Amniotic stem cell (primary cell): ENCODE data around the gene UBE2E3.
"Not testable (repeated sequence)": the region's sequence is repeated elsewhere in the genome, so short reads cannot be mapped to it uniquely, and the experiment has no call there.

Experiments used
- DNase-seq: peaks from one replicate; lab custom pipeline; 2025; lab: John Stamatoyannopoulos, UW

The UBE2E3 gene

DNA sequence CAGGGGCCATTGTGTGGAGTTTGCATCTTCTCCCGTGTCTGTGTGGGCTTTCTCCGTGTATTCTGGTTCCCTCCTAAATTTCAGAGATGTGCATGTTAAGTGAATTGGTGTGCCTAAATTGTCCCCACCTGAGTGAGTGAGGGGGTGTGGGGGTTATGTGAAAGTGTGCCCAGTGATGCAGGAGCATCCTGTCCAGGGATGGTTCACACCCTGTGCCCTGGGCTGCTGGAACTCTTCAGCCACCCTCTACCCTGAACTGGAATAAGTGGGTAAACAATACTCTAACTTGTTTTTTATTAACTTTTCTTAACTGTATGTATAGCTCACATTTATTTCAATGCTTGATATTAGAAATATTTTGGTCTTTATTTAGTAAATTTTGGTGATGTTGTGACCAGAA lies 56.0 kb downstream of the UBE2E3 start:
- no peak for DNase-seq

DNA sequence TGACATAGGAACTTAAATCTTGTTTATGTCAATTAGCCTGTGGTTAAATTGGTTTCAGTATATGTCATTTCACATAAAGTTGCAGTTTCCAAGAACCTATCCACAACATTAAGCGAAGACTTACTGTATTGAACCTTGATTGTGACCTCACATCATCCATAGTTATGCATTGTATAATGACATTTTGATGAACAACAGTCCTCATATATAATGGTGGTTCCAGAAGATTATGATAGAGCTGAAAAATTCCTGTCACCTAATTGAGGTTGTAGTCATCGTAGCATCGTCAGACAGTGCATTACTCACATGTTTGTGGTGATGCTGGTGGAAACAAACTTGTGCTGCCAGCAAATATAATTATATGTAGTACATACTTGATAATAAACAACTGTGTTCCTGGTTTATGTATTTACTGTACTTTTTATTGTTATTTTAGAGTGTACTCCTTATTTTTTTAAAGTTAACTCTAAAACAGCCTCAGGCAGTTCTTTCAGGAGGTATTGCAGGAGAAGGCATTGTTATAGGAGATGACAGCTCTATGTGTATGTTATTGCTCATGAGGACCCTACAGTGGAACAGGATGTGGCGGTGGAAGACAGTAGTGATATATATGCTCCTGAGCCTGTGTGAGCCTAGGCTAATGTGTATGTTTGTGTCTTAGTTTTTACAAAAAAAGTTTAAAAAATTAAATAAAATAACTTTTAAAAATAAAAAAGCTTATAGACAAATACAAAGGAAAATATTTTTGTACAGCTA lies 56.6 kb downstream of the UBE2E3 start:
- peak; percentile 9 for DNase-seq

DNA sequence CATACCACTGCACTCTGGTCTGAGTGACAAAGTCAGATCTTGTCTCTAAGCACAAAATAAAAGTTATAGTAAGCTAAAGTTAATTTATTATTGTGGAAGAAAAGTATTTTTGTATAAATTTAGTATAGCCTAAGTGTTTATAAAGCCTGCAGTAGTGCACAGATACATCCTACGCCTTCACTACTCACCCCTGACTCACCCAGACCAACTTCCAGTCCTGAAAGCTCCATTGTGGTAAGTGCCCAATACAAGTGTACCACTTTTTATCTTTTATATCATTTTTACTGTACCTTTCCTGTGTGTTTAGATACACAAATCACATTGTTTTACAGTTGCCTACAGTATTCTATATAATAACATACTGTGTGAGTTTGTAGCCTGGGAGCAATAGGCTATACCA lies 57.5 kb downstream of the UBE2E3 start:
- DNase-seq: peak; percentile 4

DNA sequence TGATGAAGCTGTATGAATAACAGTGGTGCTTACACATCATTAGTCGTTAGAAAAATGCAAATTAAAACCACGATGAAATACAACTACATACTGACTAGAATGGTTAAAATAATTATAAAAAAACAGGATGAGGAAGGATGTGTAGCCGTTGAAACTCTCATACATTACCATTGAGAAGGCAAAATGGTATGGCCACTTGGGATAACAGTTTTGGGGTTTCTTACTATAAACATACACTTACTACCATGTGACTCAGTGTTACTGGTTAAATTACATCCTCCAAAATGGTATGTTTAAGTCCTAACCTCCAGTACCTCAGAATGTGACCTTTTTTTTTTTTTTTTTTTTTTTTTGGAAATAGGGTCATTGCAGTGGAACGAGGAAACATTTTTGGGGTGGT lies 58.4 kb downstream of the UBE2E3 start:
- DNase-seq: no peak

DNA sequence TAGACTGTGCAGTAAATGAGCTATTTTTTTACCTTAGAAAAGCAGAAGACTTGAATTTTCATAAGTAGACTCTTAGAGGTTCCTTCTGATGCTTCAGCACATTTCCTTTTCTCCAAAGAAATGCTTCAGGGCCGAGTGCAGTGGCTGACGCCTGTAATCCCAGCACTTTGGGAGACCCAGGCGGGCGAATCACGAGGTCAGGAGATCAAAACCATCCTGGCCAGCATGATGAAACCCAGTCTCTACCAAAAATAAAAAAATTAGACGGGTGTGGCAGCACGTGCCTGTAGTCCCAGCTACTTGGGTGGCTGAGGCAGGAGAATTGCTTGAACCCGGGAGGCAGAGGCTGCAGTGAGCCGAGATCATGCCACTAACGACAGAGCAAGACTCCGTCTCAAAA lies 60.4 kb downstream of the UBE2E3 start:
- not testable (repeated sequence) for DNase-seq

DNA sequence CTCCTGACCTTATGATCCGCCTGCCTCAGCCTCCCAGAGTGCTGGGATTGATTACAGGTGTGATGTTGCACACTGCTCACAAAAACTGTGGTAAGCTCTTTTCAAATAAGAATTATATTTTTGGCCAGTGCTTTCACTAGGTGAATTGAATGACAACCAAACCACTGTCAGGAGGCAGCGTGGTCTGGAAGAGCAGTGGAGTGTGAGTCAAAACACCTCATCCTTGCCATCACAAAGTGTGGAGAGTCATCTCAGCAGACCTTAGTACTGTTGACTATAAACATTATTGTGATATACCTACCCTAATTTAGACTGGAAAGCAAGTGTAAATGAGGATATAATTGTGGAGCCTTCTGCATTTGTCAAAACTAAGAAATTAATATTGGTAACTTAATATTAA lies 61.3 kb downstream of the UBE2E3 start:
- no peak for DNase-seq

DNA sequence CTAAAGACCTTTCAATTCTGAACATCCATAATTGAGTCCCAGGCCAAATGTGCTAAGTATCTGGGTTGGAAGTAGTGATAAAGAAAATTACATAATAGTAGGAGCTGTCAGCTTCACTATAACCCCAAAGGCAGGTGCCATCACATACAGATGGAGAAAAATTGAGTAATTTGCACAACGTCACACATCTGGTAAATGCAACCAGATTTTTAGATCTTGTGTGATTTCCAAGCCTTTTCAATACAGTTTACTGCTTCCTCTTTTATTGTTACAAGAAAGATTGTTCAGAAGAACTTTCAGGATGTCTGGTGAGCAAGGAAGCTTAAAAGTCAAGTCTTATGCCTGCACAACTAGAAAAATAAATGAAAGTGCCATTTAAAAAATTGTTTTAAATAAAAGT lies 62.3 kb downstream of the UBE2E3 start:
- no peak for DNase-seq

DNA sequence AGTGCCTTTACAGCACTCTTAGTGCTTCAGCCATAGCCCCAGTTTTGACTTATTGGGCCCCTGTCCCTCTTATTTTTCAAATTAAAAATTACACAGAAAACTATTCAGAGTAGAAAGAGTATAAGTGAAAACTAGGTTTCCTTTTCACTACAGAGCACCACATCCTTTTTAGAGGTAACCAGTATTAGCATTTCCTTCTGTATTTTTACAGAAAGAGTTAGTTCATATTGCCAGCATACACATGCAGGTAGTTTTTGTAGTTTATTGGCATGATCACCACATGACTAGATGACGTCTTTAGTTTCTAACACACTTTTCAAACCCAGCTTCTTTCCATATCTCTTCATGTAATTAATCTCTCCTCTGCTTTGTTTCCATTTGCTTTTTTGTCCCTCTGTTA lies 66.4 kb downstream of the UBE2E3 start:
- no peak for DNase-seq

DNA sequence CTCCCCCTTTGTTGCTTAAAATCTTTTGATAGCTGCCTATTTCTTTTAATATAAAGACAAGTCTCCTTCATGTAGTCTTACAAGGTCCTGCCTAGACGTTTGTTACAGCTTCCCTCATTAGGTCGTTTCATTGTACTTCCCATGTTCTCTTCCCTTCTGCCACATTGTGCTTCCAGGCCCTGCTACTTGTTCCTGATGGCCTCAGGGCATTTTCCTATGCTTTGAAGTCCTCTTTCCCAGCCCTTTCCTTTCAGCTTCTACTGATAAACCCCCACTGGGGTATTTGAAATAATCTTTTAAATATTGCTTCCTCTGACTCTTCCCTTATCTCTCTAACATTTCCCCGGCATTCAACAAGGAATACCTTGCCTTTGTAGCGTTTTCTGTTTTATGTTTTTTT lies 67.4 kb downstream of the UBE2E3 start:
- no peak for DNase-seq

DNA sequence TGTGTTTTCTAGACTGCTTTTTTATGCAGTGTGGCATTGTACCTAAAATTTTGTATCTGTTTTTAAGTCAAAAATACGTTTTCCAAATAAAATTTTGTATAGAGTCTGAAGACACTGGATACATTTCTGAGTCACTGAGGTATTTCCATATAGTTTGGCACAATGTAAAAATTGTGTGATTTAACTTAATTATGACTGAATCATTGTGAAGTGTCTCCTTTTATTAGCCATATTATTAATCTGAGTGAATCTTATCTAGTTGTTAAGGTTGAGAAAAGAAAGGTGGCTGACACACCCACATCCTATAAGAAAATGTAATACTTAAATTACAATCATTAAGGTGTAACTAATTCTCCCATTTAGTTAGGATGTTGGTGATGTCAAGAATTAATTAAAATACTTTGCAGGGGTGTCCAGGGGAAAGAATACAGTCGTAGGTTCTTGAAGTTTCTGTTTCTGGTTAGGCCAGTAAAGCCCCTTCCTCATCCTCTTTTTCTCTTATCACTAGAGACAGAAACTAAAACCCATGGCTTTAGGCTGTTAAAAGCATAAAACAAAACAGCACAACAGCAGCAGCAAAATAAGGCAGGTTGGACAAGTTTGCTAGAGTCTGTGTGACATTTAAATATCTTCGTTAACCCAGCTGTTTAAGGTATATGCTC lies 71.6 kb downstream of the UBE2E3 start:
- no peak for DNase-seq

DNA sequence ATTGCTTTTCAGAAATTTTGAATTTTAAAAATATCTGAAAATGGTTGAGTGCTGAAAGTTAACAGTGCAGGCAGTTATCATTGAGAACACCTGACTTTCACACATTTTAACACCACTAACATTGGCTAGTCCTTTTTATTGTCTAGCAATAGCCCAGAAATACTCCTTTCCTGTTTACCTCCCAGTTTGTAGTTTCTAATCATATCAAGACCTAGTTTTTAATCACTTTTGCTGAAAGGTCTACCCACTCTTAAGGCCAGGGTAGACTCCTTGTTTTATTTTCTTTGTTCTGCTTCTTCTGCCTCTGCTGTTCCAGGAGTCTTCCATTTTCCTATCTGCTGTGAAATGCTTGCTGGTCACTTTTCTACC lies 72.1 kb downstream of the UBE2E3 start:
- no peak for DNase-seq

DNA sequence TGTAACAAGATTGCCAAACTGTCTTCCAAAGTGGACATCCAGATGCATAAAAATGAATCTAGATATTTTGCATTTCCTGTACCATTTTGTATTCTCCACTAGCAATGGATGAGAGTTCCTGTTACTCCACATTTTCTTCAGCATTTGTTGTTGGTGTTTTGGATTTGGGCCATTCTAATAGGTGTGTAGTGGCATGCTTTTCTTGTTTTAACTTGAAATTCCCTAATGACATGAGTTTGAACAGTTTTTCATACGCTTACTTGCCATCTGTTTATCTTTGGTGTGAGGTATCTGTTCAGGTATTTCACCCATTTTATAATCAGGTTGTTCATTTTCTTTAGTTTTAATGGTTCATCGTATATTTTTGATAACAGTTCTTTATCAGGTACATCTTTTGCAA lies 73.9 kb downstream of the UBE2E3 start:
- no peak for DNase-seq

DNA sequence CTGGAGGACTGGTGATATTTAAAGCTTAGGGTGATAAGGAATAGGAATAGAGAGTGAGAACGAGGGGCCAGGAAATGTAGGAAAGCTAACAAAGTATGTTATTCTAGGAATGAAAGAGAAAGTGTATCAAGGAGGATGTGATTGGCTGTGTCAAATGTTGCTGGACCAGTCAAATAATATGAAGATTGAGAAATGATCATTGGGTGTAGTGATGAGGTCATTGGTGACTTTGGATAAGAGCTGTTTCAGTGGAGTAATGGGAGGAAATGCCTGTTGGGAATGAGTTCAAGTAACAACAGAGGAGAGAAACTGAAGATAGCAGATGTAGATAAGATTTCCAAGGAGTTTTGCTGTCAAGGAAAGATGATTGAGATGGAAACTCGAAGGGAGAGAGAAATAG lies 74.4 kb downstream of the UBE2E3 start:
- no peak for DNase-seq

DNA sequence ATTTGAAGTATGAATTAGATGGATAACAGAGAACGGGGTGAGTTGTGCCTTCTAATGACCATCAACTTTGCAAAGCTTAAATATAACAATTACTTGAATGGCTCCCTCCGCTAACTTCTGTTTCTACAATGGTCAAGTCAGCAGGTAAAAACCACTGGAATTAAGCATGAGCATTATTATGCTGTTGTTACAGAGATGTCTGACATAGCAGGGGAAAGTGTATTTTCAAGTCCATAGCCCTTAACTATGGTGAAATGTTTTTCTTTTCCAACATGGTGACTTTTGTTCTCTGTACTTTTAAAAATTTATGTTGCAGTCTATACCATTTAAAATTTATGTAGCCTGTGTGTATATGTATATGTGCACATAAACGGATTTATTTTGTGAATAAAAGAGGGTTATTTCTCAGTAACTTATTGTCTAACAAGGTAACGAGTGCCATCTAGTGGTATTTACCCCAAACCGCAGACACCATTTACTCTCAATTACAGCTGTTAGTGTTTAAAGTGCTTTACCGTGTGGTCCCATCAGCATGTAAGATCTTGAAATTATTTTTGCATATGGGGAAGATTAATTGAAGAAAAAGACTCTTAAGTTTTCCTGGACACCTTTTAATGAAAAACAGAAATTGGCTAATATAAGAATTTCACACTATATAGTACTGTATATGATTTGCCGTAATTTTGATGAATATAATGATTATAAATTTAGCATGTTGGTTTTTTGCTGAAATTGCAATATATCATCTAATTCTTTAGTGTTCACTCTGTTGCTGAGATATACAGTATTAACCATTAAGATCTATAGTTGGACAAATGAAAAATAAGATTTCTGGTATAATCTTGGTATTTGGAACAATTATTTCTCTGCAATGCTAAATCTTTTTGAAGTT lies 78.2 kb downstream of the UBE2E3 start:
- no peak for DNase-seq

DNA sequence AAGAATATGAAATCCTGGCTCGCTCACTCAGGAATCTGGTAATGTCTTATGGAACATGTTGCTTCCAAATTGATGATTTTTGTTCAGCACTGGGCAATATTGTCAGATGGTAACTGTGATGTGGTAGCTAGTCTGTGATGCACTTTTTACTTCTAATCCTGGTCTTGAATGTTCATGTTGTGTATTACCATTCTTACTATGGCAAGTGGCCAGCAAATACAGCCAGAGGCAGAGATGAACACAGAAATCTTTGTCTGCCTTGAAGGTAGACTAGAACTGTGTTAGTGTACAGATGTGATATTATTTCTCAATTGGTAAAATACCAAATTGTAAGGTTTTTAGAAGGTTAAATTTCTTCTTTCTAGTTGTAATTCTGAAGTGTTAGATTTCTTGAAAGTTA lies 83.3 kb downstream of the UBE2E3 start:
- no peak for DNase-seq

DNA sequence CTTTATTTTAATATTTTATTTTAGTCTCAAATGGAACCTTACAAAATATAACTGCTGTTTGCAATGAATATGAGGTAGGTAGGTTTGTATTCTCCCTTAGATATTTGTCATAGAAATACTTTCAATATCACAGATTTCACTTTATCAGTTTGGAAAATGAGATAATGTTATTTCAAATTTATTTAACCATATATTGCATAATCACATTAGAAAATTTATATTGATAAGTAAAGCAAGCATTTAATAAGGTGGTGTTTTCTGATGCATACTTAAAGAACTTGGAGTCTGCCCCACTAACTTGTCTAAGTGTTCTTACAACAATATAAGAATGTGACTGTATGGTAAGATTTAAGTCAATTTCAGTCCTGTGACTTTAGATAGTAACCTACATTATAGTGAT lies 85.1 kb downstream of the UBE2E3 start:
- no peak for DNase-seq

DNA sequence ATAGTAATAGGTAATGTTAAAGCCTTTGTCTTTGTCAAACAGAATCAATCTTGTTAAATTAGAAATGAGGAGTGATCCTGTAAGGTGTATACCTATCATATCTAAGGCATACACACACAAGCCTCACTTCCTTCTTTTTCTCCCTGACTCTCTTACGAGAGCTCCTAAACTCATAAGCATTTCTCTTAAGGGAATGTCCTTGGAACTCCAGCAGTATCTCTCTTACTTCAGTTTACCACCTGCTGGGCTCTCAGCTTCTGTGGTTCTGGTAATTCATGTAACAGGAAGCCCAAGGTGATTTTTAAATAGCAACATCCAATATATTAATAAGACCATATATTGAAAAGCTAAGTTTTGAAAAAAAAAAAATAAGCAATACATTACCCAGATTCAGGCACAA lies 85.9 kb downstream of the UBE2E3 start:
- DNase-seq: no peak

DNA sequence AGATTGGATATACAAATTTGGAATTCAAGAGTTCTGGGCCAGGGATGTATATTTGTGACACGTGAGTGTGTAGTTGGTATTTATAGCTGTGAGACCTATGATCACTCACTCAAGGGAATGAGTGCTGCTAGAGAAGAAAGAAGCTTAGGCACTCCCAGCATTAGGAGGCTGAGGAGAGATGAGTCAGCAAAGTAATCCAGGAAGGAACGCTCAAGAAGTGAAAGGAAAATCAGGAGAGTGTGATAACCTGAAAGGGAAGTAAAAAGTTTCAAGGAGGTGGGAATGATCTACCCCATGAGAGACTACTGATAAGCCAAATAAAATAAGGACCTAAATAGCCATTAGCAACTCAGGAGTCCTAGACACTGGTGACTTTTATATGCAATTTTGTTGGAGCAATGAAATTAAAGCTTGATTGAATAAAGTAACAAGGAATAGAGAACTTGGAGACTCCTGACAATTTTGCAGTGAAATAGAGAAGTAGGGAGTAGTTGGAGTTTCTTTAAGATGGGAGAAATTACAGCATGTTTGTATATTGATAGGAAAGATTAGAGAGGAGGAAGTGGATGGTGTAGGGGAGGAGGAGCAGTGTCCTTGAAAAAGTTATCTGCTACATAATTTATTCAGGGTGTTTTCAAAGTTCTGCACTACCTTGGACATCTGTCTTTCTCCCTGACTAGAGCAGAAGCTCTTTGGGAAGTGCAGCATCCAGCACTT lies 89.9 kb downstream of the UBE2E3 start:
- peak; percentile 1 for DNase-seq

DNA sequence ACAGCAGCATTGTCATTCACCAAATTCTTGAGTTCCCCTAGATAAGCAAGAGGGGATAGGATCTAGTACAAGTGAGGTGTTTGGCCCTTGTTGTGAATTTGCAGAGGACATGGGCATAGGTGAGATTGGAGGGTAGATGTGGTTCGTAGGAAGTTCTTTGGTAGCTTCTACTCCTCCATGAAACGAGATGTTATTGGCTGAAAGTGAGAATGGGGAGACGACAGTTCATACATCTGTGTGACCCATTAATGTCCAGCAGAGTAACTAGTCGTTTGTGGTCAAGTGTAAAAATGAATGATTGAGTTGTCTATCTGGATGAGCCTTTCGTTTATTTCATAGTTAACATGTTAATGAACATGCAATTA lies 90.4 kb downstream of the UBE2E3 start:
- DNase-seq: no peak

DNA sequence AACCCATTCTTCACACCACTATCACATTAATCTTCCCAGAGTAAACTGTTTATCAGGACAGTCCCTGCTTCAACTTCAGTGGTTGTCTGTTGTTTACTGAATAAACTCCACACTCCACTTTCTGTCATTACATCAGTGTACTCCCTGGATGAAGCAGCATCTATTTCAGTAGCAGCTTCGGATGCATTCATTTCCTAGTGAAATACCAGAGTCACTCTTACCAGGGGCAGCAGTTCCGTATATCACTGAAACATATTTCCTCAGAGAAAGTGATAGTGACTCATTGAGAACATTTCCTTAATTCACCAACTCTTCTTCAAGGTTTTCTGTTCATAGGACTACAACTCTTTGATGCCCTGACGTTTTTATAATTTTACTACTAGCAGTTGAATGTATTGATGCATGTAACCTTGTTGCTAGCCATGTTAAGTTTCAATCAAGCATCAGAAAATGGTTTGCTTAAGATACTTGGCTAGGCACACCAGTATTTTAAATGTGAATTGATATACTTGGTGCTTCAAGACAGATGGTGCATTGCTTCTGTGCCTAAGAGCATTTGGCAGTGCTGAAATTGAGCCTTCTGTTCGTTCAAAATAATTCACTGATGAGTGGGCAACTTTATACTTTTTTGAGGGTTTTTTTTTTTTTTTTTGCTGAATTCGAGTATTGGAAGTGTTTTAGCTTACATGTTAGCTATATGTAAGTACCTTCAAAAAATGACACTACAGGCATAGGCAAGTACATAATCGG lies 92.3 kb downstream of the UBE2E3 start:
- no peak for DNase-seq

DNA sequence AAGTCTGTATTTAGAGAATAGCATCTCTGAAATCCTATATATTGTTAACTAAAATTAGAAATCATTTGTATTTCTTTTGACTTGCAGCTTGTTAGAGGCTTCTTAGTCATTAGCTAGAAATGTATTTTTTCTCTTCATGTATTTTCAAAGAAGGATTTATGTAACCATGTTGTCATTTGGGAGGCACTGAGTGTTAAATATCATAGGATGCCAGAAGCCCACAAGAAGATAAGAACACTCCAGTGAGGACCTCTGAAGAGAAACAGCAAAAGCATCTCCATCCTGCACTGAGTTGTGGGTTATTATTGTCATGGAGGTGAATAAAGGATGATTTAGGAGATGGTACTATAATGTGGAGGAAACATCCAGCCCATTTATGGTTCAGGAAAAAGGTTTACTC lies 93.5 kb downstream of the UBE2E3 start:
- DNase-seq: no peak

DNA sequence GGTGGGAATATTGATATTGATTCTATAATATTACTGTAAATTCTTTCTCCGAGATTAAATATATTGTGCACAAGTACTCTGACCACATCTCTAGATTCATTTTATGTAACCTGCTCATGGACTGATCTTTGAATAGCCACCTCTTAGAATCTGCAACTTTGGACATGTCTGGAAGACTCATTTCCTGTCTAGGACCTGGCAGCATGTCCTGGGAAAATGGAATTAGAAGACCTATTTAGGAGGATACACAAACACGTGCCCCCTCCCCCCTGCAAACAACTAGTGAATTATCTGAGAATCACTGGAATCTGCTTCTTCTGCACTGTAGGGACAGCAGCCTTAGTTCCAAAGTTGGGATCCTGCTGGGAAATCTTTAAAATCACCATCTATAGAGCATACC lies 94.1 kb downstream of the UBE2E3 start:
- no peak for DNase-seq
